HepG2 (cell line): ENCODE measurements around the gene HIVEP2. TPM values are rescaled to one million over a fixed set of nuclear protein-coding genes. Genes with fewer than 3 reads are reported as not detected.

Experiments
- ARID4A ChIP-seq: sonication (generic); formaldehyde crosslinking; IDR thresholded peaks from 2 replicates; pipeline ENCODE4 v1.5.0; 2020; ENCODE audit warnings: mild to moderate bottlenecking, missing genetic modification reagents, borderline replicate concordance
- ELK4 ChIP-seq: sonication (generic); formaldehyde crosslinking; IDR thresholded peaks from 2 replicates; pipeline ENCODE4 v1.9.0; 2021; ENCODE audit warnings: missing genetic modification reagents, borderline replicate concordance
- ESRRA ChIP-seq: sonication (generic); formaldehyde crosslinking; IDR thresholded peaks from 2 replicates; pipeline ENCODE4 v1.5.1; 2020; ENCODE audit warnings: mild to moderate bottlenecking, low read depth, missing genetic modification reagents
- KDM4B ChIP-seq: sonication (generic); formaldehyde crosslinking; IDR thresholded peaks from 2 replicates; pipeline ENCODE4 v1.4.0; 2020; ENCODE audit warnings: missing genetic modification reagents
- RARG ChIP-seq: sonication (generic); formaldehyde crosslinking; IDR thresholded peaks from 2 replicates; pipeline ENCODE4 v1.4.0; 2020; ENCODE audit warnings: low read depth, mild to moderate bottlenecking, missing genetic modification reagents
- RXRB ChIP-seq: IDR thresholded peaks from 2 replicates; pipeline ENCODE4 v1.6.1; 2016; ENCODE audit warnings: borderline replicate concordance, missing genetic modification reagents, missing compliant biosample characterization
- SOX5 ChIP-seq: IDR thresholded peaks from 2 replicates; pipeline ENCODE4 v1.6.1; 2016; ENCODE audit warnings: borderline replicate concordance
- TAF1 ChIP-seq: sonication (generic); formaldehyde crosslinking; IDR thresholded peaks from 2 replicates; pipeline ENCODE4 v1.4.0; 2020; ENCODE audit warnings: missing genetic modification reagents
- ZBTB46 ChIP-seq: sonication (generic); formaldehyde crosslinking; IDR thresholded peaks from 2 replicates; pipeline ENCODE4 v1.4.0; 2020; ENCODE audit warnings: mild to moderate bottlenecking, missing genetic modification reagents, borderline replicate concordance
- ZMAT3 ChIP-seq: sonication (generic); formaldehyde crosslinking; conservative IDR thresholded peaks from 2 replicates; pipeline ENCODE4 v1.7.0; 2021; ENCODE audit warnings: missing genetic modification reagents
- ZNF557 ChIP-seq: sonication (generic); formaldehyde crosslinking; IDR thresholded peaks from 2 replicates; pipeline ENCODE4 v1.4.0; 2020; ENCODE audit warnings: missing genetic modification reagents
- ZNF646 ChIP-seq: sonication (generic); formaldehyde crosslinking; IDR thresholded peaks from 2 replicates; pipeline ENCODE4 v1.9.0; 2021; ENCODE audit warnings: mild to moderate bottlenecking, missing genetic modification reagents
- ZNF660 ChIP-seq: sonication (generic); formaldehyde crosslinking; IDR thresholded peaks from 2 replicates; pipeline ENCODE4 v1.5.1; 2020; ENCODE audit warnings: mild to moderate bottlenecking, low read depth, missing genetic modification reagents, borderline replicate concordance
- ZSCAN30 ChIP-seq: sonication (generic); formaldehyde crosslinking; IDR thresholded peaks from 2 replicates; pipeline ENCODE4 v1.5.0; 2020; ENCODE audit warnings: mild to moderate bottlenecking, missing genetic modification reagents
- polyA plus RNA-seq, 8 experiments: library from polyadenylated mRNA; depleted of rRNA in 3 of 8; stranded (reverse) in 7 of 8; unstranded in 1 of 8; fragments of >200 nt; fragmentation: Illumina TruSeq in 4 of 8; extraction: Trizol in 4 of 8; gene quantifications; 2 replicates each; pipeline versions ENCODE4 v1.2.1 to v1.2.3, GENCODE V29; 2011 to 2016; ENCODE audit warnings: low read depth in 4 of 8, missing spikeins in 1 of 8, mixed read lengths in 1 of 8; ENCODE audit not compliant: insufficient read depth in 1 of 8
- total RNA-seq, 5 experiments: library from RNA; depleted of rRNA; stranded (reverse); fragments of >200 nt; fragmentation: Illumina TruSeq; extraction: Trizol; gene quantifications; 2 replicates each; pipeline ENCODE4 v1.2.3, GENCODE V29; 2016; ENCODE audit warnings: low read depth in 1 of 5

Gene HIVEP2
- total and polyA plus RNA-seq, 2 of the 13 experiments (the other 11 are each of a cell fraction or from before 2014, with no cell fraction given) = 3.4 to 12.9 TPM

- TF ChIP-seq ZNF646 (CRISPR knock-in tag) (peak; percentile 17; the same call in 1 of the 2 replicates), RXRB (CRISPR knock-in tag) (peak; percentile 76), TAF1 (CRISPR knock-in tag) (peak; percentile 84), RARG (no peak), KDM4B (CRISPR knock-in tag) (peak; percentile 27; the same call in 1 of the 2 replicates), ZSCAN30 (peak; percentile 67; the same call in 1 of the 2 replicates), ZNF557 (CRISPR knock-in tag) (0 out of 2 replicates have a peak, but pooled peaks have one; percentile 33), ESRRA (CRISPR knock-in tag) (peak; percentile 68; the same call in 1 of the 2 replicates), ZNF660 (CRISPR knock-in tag) (no peak), ZBTB46 (CRISPR knock-in tag) (no peak), ARID4A (CRISPR knock-in tag) (peak; percentile 96), ZMAT3 (CRISPR knock-in tag) (peak; percentile 89), ELK4 (CRISPR knock-in tag) (no peak), SOX5 (CRISPR knock-in tag) (peak; percentile 79; the same call in 1 of the 2 replicates)
Observed at GRCh38 chr6:142926494-142927270, 18.3 kb downstream of the HIVEP2 start (continued).
